Measurements from ENCODE around the gene ZNF425.
"Not testable (repeated sequence)": the region's sequence is repeated elsewhere in the genome, so short reads cannot be mapped to it uniquely, and the experiment has no call there.

The ZNF425 gene

GRCh38 chr7:149125863-149126661 is at the start of gene ZNF425:
ZNF425 (minus strand) TSS chr7:149126324; CDS start chr7:149126213, 111 bp downstream.
- DNase-seq: peak; percentile 93

DNA sequence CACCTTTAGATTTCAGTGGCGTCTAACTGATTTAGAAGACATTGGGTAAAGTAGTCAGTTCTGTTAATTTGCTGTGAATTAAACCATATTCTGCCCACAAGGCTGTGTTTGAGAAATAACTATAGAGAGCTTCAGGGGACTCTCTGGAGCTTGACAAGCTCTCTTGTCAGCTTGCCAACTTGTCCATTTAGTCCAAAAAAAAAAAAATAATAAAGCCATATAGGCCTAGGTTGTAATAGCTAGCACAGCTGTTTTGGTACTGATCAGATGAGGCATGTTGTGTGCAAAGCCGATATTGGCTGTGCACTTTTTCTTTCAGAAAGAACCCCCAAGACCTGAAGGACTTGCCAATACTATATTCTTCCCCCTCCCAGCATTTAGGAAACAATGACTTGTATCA is 49.0 kb upstream of the ZNF425 start:
- DNase-seq: peak; percentile 70

DNA sequence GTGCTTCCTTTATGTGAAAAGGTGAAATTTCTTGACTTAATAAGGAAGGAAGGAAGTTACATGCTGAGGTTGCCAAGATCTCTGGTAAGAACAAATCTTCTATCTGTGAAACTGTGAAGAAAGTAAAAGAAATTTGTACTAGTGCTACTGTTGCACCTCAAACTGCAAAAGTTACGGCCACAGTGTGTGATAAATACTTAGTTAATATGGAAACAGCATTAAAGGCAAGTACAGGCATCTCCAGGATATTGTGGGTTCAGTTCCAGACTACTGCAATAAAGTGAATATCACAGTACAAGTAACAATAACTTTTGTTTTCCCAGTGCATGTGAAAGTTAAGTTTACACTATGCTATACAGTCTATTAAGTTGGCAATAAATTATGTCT is 46.4 kb upstream of the ZNF425 start:
- no peak for DNase-seq

GRCh38 chr7:149171892-149172533 is 45.9 kb upstream of the ZNF425 start:
- no peak for DNase-seq

DNA sequence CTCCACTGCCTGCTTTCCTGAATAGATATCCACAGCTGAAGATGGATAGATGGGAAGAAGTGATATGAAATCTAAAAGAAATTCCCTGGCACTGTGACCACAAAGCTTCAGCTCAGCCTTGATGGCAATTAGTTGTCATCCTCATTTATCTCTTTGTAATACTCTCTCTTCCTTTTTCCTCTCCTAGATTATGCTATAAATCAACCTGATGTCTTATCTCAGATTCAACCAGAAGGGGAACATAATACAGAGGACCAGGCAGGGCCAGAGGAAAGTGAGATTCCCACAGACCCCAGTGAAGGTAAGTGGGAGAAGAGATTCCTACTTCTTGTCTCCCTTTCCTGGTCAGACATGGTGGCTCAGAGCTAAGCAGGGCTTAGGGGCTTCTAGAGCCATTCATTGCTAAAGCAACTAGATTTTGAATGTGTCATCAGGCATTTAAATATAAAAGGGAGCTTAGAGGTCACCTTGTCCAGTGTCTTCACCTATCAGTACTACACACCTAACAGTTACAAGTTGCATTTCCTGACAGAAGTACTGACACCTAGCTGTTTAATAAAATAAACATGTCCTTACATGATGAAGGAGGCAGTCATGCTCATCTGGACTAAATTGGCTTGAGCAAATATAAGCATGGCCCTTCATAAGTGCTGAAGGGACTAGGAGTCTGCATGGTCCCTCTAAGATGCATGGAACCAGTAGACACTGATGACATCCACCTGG is 40.7 kb upstream of the ZNF425 start:
- DNase-seq: no peak

DNA sequence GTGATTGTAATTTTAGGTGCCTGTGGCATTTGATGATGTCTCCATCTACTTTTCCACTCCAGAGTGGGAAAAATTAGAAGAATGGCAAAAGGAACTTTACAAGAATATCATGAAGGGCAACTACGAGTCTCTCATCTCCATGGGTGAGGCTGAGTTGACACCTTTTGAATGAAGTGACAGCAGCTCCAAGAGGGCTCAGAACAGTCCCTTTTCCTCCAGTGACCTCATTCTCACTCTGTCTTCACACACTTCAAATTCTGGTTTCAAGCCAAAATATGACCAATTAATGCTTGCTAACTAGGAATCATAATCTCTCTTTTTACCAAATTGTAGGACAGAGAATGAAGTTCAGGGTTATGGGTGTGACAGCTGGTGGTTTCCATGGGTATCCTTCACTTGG is 40.0 kb upstream of the ZNF425 start:
- no peak for DNase-seq

DNA sequence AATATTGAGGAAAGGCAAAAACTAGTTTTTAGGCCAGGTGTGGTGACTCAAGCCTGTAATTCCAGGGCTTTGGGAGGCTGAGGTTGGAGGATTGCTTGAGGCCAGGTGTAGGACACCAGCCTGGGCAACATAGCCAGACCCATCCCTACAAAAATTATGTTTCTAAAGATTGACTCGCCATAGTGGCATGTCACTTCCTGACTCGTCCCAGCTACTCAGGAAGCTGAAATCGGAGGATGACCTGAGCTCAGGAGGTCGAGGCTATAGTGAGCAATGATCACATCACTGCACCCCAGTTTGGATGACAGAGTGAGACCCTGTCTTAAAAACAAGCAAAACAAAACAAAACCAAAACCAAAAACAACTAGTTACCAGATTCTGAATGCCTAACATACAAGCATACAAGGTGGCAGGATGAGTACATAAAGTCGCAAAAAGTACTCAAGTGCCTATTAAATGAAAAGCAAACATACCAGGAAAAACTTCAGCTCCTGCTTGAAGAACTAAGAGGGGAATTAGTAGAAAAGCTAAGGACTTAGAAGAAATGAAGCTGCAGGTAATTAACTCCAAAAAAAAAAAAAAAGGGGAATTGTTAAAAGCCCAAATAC is 35.2 kb upstream of the ZNF425 start:
- DNase-seq: no peak

DNA sequence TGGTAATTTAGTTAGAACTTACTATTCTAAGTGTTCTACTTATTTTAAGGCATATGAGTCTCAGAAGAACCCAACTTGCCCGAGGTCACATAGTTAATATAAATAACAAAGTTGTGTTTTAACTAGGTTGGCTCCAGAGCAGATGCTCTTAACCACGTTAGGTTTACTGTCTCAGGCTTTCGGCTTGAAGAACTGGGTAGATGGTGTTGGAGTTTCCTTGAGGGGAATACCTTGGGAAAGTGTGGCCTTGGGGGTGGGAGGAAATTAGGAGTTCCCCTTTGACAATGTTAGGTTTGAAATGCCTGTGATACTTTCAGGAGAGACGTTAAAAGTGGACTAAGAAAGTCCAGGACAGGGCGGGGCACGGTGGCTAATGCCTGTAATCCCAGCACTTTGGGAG is 30.8 kb upstream of the ZNF425 start:
- DNase-seq: no peak

DNA sequence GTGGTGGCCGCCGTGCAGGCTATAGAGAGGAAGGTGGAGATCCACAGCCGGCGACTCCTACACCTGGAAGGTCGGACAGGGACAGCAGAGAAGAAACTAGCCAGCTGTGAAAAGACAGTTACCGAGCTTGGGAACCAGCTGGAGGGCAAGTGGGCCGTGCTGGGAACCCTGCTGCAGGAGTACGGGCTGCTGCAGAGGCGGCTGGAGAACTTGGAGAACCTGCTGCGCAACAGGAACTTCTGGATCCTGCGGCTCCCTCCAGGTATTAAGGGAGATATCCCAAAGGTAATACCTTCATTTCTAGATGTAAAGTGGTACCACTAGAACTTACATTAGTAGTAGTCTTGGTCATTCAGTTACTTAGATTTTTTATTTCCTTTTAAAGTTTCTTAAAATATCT is 27.9 kb upstream of the ZNF425 start:
- no peak for DNase-seq

DNA sequence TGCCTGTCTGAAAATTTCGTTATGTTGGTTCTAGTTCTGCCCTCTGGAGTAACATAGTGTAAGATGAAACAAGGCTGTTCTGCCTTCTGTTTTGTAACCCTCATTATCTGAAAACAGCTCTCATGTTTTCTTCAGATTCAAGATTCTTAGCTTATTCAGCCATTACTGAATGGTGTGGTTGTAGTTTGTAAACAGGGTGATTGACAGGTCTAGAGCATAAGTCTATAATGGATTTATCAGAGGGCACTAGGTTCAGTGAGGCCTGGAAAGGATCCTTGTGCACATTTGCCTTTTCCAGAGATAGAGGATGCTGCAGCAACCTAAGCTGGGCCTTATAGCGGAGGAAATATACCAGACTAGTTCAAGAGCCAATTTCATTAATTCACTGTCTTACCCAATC is 27.2 kb upstream of the ZNF425 start:
- no peak for DNase-seq

DNA sequence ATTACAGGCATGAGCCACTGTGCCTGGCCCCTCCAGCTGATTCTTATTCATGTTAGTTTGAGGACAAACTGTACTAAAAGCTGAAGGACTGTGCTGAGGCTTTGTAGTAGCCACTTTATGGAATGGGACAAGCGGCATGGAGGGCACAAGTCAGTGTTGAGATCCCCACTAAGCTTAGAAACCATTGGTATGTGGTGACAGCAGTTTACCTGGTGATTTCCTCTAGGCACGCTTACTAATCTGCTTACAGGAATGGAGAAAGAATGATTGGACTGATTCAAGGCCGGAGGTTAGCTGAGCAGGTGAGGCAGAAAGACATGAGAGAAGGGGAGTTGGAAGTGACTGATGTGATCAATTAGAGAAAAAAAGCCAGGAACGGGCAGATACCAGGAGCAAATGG is 24.9 kb upstream of the ZNF425 start:
- no peak for DNase-seq

- peak; percentile 50 for DNase-seq
Measured at GRCh38 chr7:149147752-149148653, 21.9 kb upstream of the ZNF425 start.

- peak; percentile 90 for DNase-seq
Measured at GRCh38 chr7:149147072-149147751, 21.1 kb upstream of the ZNF425 start, which contains the start of gene ZNF398. ZNF398 (plus strand) TSS chr7:149147453; CDS start chr7:149147743, 290 bp downstream.

DNA sequence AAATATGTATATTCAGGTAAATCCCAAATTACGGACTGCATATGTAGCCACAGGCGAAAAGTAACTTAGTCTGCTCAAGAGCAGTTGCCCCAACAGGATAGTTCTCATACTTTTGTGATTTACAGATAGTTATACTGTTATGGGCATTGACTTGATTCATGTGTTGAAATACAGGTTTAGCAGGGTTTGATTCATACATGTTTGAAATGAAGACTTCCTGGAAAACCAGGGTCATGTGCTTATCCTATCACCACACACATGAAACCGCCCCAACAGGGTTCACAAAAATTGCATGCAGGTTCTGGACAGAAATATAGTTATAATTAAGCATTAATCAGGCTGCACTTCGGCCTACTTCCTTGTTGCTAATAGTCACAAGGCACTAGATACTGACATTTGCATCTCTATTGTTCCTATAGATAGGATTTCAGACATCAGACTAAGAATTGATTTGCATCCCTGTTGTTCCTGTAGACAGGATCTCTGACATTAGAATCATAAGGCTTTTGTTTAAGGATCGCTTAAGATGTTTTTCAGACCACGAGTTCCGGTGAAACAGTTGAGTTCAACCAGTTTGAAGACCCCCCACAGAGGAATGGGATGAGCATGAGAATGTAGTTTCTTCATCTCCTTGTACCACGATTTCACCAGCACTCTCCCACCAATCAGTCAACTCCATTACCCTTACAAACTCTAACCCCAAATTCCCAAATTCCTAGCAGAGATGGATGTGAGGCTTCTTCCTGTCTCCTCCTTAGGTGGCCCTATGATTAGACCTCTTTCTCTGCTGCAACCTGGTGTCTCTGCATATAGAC is 19.1 kb upstream of the ZNF425 start:
- no peak for DNase-seq

DNA sequence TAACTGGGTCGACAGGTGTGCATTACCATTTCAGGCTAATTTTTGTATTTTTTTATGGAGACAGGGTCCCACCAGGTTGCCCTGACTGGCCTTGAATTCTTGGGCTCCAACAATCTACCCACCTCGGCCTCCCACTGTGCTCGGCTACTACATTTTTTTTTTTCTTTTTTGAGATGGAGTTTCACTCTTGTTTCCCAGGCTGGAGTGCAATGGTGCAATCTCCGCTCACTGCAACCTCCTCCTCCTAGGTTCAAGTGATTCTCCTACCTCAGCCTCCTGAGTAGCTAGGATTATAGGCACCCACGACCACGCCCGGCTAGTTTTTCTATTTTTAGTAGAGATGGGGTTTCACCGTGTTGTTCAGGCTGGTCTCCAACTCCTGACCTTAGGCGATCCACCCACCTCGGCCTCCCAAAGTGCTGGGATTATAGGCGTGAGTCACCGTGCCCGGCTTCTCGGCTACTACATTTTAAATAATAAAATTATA is 18.4 kb upstream of the ZNF425 start:
- DNase-seq: not testable (repeated sequence)

GRCh38 chr7:149141893-149142292 is 15.8 kb upstream of the ZNF425 start:
- no peak for DNase-seq

DNA sequence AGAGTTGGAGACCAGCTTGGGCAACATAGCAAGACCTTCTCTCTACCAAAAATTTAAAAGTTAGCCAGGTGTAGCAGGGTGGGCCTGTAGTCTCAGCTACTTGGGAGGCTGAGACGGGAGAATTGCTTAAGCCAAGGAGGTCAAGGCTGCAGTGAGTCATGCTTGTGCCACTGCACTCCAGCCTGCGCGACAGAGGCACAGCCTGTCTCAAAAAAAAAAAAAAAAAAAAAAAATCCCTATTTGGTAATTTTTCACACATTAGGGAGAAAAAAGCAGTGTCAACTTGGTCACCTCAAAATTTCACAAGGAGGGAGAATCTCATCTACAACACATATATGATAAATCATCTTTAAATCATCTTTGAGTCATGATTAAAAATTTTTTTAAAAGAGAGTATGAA is 14.7 kb upstream of the ZNF425 start:
- DNase-seq: no peak

DNA sequence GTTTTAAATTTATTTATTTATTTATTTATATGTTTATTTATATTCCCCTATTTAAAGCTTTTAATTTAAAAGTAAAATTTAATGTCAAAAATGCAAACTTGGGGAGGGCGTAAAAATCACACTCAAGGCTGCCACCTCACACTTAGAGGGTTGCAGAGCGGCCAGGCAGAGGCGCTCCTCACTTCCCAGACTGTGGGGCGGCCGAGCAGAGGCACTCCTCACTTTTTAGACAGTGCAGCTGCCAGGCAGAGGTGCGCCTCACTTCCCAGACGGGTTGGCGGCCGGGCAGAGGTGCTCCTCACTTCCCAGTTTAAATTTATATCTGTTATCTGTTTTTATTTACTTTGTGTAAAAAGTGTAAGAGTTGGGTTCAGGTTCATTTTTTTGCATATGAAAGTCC is 10.0 kb upstream of the ZNF425 start:
- no peak for DNase-seq

- DNase-seq: no peak
Measured at GRCh38 chr7:149133028-149133710, 7.0 kb upstream of the ZNF425 start.
